Measurements from ENCODE around the gene CLMP.
A peak's percentile ranks its signal among the peaks of the same experiment; 100 is the strongest.

CLMP gene

DNA sequence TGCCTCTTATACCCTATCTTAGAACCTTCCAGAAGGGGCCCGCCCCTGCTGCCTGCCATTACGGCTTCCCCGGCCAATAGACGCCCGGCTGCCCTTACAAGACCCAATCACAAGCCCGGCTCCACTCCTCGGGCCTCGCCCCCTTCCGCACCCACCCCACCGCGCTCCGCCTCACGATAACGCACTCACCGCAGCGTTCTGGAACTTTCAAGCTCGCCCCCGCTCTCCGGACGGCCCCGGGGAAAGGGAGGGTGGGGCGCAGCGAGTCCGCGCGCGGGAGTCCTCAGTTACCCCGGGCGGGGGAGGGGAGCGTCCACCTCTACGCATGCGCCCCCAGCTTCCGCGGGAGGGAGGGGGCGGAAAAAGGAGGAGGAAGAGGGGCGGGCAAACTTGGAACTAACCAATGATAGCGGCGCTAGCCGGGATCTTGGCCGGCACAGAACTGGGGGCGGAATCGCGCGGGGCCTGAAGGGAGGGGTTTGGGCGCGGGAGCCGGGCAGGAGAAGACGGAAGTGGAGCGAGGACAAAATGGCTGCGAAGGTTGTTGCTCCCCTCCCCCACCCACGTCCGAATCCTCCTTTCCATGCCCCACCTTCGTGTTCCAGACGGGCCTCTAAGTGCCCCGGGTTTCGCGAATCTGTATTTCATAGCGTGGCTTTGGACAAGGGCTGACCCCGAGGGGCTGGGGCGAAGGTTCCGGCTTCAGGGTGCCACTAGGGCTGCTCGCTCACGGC lies 132.7 kb downstream of the CLMP start (continued):
- TF ChIP-seq, protein P1, sequence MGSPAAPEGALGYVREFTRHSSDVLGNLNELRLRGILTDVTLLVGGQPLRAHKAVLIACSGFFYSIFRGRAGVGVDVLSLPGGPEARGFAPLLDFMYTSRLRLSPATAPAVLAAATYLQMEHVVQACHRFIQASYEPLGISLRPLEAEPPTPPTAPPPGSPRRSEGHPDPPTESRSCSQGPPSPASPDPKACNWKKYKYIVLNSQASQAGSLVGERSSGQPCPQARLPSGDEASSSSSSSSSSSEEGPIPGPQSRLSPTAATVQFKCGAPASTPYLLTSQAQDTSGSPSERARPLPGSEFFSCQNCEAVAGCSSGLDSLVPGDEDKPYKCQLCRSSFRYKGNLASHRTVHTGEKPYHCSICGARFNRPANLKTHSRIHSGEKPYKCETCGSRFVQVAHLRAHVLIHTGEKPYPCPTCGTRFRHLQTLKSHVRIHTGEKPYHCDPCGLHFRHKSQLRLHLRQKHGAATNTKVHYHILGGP (tag by site-specific recombination; IDR thresholded peaks at IDR 0.05): no peak
- TF ChIP-seq ZNF624 (tag by site-specific recombination; IDR thresholded peaks at IDR 0.05): no peak
- TF ChIP-seq, protein P2, sequence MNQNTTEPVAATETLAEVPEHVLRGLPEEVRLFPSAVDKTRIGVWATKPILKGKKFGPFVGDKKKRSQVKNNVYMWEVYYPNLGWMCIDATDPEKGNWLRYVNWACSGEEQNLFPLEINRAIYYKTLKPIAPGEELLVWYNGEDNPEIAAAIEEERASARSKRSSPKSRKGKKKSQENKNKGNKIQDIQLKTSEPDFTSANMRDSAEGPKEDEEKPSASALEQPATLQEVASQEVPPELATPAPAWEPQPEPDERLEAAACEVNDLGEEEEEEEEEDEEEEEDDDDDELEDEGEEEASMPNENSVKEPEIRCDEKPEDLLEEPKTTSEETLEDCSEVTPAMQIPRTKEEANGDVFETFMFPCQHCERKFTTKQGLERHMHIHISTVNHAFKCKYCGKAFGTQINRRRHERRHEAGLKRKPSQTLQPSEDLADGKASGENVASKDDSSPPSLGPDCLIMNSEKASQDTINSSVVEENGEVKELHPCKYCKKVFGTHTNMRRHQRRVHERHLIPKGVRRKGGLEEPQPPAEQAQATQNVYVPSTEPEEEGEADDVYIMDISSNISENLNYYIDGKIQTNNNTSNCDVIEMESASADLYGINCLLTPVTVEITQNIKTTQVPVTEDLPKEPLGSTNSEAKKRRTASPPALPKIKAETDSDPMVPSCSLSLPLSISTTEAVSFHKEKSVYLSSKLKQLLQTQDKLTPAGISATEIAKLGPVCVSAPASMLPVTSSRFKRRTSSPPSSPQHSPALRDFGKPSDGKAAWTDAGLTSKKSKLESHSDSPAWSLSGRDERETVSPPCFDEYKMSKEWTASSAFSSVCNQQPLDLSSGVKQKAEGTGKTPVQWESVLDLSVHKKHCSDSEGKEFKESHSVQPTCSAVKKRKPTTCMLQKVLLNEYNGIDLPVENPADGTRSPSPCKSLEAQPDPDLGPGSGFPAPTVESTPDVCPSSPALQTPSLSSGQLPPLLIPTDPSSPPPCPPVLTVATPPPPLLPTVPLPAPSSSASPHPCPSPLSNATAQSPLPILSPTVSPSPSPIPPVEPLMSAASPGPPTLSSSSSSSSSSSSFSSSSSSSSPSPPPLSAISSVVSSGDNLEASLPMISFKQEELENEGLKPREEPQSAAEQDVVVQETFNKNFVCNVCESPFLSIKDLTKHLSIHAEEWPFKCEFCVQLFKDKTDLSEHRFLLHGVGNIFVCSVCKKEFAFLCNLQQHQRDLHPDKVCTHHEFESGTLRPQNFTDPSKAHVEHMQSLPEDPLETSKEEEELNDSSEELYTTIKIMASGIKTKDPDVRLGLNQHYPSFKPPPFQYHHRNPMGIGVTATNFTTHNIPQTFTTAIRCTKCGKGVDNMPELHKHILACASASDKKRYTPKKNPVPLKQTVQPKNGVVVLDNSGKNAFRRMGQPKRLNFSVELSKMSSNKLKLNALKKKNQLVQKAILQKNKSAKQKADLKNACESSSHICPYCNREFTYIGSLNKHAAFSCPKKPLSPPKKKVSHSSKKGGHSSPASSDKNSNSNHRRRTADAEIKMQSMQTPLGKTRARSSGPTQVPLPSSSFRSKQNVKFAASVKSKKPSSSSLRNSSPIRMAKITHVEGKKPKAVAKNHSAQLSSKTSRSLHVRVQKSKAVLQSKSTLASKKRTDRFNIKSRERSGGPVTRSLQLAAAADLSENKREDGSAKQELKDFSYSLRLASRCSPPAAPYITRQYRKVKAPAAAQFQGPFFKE (tag by site-specific recombination; IDR thresholded peaks at IDR 0.05; ENCODE audit: borderline replicate concordance): no peak
- TF ChIP-seq ZNF19 (tag by site-specific recombination; IDR thresholded peaks at IDR 0.05; ENCODE audit: low read depth): no peak
- peak; percentile 96 for TF ChIP-seq EGR2 (tag by site-specific recombination; IDR thresholded peaks at IDR 0.05; ENCODE audit: low read depth)
- TF ChIP-seq ZNF335 (tag by site-specific recombination; conservative IDR thresholded peaks at IDR 0.05): 0 out of 2 replicates have a peak, but pooled peaks have one; percentile 12
- peak; percentile 42 for TF ChIP-seq KLF16 (tag by site-specific recombination; IDR thresholded peaks at IDR 0.05)
- TF ChIP-seq, protein P3, sequence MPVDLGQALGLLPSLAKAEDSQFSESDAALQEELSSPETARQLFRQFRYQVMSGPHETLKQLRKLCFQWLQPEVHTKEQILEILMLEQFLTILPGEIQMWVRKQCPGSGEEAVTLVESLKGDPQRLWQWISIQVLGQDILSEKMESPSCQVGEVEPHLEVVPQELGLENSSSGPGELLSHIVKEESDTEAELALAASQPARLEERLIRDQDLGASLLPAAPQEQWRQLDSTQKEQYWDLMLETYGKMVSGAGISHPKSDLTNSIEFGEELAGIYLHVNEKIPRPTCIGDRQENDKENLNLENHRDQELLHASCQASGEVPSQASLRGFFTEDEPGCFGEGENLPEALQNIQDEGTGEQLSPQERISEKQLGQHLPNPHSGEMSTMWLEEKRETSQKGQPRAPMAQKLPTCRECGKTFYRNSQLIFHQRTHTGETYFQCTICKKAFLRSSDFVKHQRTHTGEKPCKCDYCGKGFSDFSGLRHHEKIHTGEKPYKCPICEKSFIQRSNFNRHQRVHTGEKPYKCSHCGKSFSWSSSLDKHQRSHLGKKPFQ (tag by site-specific recombination; IDR thresholded peaks at IDR 0.05): no peak
- TF ChIP-seq YY1 (tag by site-specific recombination; IDR thresholded peaks at IDR 0.05): peak; percentile 86
- TF ChIP-seq ZNF473 (tag by site-specific recombination; IDR thresholded peaks at IDR 0.05): no peak
- no peak for TF ChIP-seq HOXD13 (CRISPR knock-in tag; IDR thresholded peaks at IDR 0.05; ENCODE audit: borderline replicate concordance)
- TF ChIP-seq ZNF629 (tag by site-specific recombination; IDR thresholded peaks at IDR 0.05): peak; percentile 40; the same call in 1 of the 2 replicates
- peak; percentile 66 for TF ChIP-seq GLIS2 (tag by site-specific recombination; IDR thresholded peaks at IDR 0.05)
- TF ChIP-seq ZNF175 (tag by site-specific recombination; IDR thresholded peaks at IDR 0.05): no peak
- no peak for TF ChIP-seq MYNN (tag by site-specific recombination; IDR thresholded peaks at IDR 0.05; ENCODE audit: borderline replicate concordance)
- no peak for TF ChIP-seq ZNF391 (tag by site-specific recombination; IDR thresholded peaks at IDR 0.05; ENCODE audit: borderline replicate concordance, low read depth)
- no peak for TF ChIP-seq MEIS1 (CRISPR knock-in tag; IDR thresholded peaks at IDR 0.05; ENCODE audit: borderline replicate concordance)
- TF ChIP-seq ZNF596 (tag by site-specific recombination; IDR thresholded peaks at IDR 0.05): no peak
- TF ChIP-seq ZNF223 (tag by site-specific recombination; IDR thresholded peaks at IDR 0.05): no peak
- TF ChIP-seq GFI1B (tag by site-specific recombination; IDR thresholded peaks at IDR 0.05): no peak
- TF ChIP-seq ZFP69B (tag by site-specific recombination; IDR thresholded peaks at IDR 0.05): no peak
